HG02973 (cell line): ENCODE data around the gene TIMP2.
A peak's percentile ranks its signal among the peaks of the same experiment; 100 is the strongest.

Source experiments
- ATAC-seq: cut with Tn5 transposase; IDR thresholded peaks from one replicate; pipeline ENCODE4 v1.9.1; 2021; ENCODE audit warnings: moderate library complexity; ENCODE audit not compliant: unreplicated experiment

The TIMP2 gene

DNA sequence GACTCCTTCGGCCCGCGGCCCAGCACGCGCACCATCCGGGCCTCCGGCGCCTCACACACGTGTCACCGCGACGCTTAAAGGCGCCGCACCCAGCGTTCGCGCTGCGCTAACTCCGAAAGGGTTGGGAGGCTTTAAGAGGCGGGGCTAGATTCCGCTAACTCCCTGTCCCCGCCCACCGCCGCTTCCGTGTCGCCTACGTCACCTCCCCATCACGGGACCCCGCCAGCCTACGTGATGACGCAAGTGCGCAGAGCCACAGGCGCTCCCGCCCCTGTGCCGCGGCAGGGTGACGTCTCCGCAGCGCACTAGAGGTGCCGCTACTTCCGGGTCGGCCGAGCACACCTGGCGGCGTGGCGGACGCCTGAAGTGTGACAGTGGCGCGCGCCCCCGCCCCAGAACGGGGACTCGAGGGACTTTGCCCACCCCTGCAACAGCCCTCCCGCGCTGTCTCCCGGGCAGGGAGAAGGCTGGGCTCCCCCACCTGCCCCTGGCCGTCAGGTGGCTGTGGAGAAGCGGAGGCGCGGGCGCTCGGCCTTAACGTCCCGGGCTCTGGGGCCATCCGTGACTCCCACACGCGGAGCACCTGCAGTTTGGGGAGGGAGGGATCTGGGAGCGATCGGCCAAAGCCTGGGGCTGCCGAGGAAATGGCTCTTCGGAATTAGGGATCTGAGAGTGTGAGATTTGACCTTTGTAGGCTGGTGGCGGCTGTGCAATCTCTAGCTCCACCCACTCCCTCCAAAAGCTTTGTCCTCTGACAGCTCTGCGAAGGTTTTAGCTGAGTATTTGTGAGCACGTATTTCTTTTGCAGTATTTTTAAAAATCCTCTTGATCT is 84.2 kb downstream of the TIMP2 start, which contains the start of gene USP36:
Gene USP36 (minus strand): TSS at position 35 of the 832 bp plus-strand sequence. CDS start 4,451 bp downstream, outside the sequence.
- peak; percentile 78 for ATAC-seq

DNA sequence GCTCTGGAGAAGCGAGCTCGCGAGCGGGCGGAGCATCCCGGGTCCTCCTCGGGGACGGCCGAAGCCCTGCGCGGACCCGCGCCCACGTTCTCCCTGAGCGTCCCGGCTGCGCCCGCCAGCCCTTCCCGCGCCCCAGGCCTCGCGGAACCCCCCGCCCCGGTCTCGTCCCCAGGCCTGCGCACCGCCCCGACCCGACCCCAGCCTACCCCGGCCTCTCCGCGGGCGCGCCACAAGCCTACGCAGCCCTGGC is 84.7 kb downstream of the TIMP2 start:
- ATAC-seq: peak; percentile 23

DNA sequence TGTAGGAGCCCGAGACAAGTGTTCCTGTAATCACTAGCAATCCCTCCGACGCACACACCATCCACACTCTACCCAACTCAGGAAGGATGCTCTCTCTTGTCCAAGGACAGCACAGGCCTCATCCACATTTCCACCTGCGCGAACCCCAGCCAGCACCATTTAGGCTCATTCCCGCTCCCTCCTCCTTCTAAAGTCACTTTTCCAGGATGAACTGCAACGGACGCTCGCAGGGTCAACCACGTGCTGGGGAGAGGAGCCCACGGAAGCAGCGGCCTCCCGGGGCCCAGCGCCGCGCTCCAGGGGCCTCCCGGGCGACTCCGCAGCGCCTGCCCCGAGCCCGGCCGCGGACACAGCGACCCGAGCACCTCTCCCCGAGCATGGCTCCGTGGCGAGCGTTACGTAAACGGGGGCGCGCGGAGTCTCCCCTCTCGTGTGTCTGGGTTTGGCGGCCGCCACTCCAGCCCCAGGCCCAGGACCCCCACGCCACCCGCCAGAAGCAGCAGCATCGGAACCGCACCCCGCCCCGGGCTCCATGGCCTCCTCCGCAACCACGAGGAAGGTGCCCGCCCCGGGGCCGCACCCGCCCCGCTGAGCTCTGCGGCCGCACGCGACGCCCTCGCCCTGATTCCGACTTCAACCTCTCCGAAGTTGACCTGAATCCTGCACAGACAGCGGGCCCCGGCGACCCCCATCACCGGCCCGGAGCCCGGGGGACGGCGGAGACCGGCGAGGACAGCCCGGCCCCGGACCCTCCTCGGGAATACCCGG is 85.2 kb downstream of the TIMP2 start:
- ATAC-seq: peak; percentile 15

DNA sequence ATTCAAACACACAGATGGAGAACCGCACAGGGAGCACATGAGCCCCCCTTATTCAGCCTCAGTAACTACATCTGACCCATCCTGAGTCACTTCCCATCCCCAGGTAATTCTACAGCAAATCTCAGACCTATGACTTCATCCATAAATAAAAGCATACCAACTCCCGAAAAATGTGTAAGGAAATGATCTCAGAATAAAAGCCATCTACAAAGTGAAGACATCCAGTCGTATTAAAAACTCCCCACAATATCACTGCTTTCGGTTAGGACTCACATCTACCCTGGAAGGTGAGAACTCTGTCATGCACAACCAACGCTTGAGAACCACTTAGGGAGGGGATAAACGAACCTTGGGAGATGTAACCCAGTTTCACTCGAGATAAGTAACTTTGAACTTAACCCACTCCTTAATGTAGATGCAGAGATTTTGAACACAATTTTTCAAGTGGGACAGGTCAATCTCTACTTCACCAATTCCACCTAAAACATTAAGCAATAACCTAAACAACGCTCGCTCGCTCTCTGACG is 85.9 kb downstream of the TIMP2 start:
- ATAC-seq: no peak

DNA sequence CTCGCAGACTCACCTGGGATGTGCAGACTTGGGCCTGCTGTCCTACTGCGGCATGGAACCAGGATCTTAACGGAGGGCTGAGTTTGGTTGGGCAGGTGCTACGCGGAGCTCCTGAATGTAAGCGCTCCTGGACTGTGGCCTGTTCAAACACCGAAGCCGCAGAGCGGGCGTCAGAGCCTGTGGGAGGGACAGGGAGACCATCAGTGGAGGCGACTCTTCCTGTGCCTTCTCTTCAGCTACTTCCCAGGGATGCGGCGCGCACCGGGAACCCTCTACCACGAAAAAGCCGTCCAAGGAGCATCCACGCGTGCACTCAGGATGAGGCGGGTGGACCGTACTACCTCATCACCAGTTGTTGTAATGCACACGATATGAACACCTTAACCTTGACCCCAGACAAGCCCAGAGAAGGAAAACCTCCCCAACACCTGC is 86.6 kb downstream of the TIMP2 start:
- ATAC-seq: no peak

DNA sequence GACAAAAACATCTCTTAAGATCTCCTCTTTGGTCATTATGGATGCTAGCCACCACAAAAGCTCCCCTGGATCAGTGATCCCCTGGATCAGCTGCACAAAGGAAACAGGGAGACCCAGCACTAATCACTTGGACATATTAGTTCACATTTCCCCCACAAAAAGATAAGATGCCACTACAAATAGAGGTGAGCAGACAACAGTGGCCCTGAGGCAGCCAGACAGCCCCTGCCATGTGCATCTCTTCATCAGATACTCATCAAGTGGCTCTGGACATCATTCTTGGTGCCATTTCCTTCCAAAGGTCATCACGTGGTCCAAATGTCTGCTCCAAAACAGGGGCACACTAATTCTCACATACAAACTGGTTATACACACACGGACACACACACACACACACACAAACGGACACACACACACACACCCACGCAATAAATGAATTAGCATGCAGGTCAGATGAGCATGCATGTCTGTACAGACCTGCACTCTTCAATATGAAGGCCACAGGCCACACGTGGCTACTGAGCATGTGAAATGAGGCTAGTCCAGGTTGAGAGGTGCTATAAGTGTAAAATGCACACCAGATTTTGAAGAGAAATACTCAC is 88.7 kb downstream of the TIMP2 start:
- ATAC-seq: no peak

DNA sequence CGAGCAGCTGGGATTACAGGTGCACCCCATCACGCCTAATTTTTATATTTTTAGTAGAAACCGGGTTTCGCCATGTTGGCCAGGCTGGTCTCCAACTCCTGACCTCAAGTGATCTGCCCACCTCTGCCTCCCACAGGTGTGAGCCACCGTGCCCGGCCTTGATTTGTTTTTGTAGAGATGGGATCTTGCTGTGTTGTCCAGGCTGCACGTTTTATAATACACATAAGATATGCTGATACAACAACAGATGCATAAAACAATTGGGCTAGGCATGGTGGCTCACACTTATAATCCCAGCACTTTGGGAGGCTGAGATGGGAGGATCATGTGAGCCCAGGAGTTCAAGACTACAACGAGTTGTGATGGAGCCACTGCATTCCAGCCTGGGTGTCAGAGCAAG is 90.6 kb downstream of the TIMP2 start:
- ATAC-seq: no peak

DNA sequence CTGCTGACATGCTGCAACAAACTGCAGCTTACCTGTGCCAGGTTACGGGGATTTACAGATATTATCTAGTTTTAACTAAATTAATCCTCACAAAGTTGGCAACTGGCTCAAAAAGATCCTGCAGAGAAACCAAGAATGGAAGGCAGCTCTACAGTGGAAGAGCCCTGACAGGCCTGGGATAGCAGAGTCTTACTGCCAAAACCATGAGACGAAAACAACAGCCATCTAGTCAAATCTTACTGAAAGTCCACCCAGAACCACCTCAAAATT is 92.7 kb downstream of the TIMP2 start:
- no peak for ATAC-seq

DNA sequence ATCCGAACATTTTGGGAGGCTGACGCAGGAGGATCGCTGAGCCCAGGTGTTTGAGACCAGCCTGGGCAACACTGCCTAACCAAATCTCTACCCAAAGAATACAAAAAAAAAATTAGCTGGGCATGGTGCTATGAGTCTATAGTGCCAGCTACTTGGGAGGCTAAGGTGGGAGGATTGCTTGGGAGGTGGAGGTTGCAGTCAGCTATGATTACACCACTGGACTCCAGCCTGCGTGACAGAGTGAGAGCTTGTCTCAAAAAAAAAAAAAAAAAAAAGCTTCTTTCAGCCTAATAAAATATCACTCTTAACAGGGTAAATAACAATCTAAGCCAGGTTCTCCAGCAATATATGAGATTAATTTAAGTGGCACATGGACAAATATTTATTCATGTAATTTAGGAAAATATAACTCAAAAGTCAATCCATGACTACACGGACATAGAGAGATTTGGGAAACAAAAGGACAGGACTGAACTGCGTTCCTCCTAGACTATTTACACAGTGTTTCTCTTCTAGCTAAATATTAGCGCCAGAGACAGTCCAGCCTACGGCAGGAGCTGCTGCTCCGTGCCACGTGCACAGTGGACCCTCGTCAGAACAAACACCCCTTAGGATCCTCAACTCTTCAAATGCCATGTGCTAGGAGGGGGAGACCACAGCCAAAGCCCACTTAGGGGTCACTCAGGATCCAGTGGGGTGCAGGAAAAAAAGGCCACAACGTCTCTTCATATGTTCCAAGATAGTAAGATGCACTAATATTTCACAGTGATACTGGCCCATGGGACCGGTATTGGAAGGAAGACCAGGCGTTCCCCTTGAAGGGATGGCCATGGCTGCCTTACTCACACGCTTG is 93.3 kb downstream of the TIMP2 start:
- ATAC-seq: no peak

DNA sequence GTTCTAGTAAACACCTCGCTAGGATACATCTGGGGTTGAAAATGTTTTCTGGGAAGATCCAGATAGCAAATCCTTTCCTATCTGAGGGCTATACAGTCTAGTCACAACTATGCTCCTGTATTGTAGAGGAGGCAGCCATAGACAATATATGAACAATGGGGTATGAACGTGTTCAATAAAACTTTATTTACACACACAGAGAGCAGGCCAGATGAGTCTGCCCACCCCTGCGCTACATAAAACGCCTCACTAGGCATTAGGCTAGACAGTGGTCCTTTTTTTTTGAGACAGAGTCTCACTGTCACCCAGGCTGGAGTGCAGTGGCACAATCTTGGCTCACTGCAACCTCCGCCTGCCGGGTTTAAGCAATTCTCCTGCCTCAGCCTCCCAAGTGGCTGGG is 95.7 kb downstream of the TIMP2 start:
- no peak for ATAC-seq

DNA sequence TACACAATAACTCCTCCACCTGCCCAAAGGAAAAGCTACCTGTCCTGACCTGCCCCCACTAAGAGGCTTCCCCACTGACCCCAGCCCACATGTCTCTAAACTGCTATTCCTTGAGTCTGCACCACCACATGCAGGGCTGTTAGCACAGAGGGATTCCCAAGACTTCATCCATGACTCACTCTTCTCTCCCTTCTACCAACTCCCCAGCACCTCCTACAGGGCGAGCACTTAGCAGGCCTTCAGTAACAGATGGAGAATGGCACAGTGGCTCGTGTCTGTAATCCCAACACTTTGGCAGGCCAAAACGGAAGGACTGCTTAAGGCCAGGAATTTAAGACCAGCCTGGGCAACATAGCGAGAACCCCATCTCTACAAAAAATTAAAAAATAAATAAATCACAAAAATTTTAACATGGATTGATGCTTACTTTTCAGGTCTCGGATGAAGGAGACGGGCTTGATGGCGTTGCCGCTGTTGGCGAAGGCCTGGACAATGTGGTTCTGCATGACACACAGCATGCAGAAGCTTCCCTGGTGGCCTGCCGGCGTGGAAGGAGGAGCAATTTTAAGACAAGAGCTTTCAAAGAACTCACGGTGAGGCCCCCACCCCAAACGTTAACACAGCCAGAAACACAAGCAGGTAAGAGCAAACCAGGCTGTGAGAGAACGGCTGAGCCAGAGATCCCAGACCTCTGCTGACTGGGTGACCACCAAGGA is 96.6 kb downstream of the TIMP2 start:
- no peak for ATAC-seq

DNA sequence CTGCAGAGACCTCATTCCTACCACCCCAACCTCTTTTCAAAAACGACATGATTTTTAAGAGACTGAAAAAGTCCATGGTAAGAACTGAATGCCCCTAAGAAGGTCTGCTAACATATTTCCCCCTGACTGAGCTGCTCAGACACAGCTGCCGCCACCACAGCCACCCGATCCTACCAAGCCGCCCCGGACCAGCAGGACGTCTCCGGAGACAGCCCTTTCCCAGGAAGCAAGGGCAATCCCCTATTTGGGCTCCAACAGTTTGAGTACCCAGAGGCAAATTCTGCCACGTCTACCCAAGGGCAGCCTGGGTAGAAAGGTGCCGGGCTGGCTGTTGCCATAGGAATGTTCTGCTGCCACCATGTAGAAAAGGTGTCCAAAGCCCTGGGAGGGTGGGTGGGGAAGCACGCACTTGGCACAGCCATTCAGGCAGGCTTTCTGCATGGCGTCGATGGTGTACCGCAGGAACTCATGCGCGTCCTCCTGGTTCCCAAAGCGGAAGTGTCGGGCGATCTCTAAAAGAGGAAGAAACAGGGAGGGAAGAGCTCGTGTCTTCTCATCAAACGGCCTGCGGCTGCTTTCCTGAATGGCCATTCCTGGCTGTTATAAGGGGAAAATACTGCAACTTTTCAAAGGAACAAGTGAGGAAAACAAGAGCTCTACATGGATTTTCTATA is 98.2 kb downstream of the TIMP2 start:
- ATAC-seq: no peak

DNA sequence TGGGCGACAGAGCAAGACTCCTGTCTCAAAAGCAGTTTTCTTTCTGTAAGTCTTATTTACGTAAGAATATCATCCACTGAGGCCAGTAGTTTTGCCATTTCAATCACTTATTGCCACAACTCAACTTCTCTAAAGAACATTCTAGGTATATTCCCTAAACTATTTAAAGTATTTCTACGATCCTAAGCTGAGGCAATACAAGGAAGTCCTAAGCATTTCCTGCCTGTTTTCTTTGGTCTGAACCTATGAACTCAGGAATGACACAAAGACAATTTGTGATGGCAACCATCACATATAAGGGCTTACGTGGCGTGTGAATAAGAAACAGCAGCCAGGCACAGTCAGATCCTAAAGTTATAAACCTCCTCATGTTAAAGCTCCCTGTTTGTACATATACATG is 98.8 kb downstream of the TIMP2 start:
- ATAC-seq: no peak

DNA sequence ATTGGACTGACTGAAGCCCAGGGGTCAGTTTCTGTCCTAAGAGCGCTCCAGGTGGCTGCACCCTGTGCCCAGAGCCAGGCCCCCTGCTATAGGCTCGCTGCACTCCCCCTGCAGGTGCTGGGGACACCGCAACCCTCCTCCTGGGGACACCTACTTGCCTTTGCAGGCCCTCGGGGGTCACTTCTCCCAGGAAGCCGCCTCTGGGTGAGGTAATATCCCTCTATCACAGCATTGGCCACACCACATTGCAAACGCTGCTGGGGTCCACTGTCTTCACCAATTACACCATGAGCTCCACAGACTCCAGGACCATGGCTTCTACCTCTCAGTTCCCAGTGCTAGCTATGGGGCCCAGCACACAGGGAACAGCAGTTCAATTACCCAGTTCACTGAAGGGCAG is 99.5 kb downstream of the TIMP2 start:
- no peak for ATAC-seq

DNA sequence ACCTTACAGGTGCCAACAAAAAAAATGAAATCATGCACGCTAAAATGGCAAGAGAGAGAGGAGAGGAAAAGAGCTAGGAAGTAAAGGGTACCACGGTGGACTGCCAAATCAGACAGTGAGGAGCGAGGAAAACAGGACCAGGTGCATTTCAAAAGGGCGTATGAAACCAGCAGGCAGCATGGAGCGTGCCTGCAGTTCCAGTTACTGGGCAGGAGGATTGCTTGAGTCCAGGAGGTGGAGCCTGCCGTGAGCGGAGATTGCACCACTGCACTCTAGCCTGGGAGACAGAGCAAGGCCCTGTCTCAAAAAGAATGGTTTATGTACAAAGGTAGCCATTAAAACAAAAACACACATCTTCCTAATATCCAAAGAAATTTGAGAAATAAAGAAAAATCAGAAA is 100.9 kb downstream of the TIMP2 start:
- ATAC-seq: no peak

DNA sequence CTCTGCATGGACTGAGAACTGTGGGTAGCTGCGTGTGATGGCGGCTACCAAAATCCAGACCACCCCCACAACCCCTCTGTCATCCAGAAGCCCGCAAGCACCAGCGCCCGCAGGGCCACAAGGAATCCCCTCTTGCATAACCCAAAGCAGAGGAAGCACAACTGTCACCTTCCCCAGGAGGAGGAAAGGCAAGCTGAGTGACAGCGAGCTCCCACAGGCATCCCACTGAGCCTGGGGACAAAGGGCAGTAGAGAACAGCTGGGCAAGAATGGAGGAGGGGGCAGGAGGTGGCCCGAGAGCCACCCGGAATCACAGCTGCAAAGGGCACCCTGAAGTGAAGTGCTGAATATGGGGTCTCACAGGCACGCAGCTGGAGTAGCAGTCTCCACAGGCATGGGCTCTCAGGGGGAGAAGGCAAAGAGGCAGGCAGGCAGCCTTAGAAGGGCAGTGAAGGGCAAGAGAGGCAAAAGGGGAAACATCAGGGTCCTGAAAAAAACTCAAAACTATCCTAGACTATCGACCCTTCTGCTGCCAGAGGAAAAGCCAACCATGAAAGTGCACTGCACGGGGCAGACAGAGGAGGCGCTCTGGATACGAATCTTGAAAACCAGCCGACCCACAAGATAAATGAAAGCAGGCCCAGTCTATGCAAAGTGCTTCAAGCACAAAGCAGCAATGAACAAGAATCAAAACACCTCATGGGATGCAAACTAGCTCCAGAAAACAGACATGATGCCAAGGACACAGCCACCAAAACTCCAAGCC is 101.7 kb downstream of the TIMP2 start:
- no peak for ATAC-seq

DNA sequence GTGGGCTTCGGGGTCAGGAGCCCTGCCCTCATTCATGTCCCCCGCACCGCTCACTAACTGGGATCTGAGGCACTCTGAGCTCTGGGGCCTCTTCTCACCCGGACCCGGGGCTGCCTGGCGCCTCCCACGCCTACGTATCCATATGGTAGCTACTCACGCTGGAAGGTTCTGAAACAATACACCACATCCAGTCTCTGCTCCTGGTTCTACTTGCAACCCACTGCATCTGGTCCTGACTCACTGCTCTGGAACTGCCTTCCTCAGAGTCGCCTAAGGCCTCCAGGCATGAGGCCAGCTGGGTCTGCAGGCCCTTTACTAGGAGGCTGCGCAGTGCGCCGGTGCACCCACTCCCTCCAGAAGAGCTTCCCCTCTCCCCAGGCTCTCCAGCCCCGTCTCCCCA is 102.6 kb downstream of the TIMP2 start:
- ATAC-seq: no peak

DNA sequence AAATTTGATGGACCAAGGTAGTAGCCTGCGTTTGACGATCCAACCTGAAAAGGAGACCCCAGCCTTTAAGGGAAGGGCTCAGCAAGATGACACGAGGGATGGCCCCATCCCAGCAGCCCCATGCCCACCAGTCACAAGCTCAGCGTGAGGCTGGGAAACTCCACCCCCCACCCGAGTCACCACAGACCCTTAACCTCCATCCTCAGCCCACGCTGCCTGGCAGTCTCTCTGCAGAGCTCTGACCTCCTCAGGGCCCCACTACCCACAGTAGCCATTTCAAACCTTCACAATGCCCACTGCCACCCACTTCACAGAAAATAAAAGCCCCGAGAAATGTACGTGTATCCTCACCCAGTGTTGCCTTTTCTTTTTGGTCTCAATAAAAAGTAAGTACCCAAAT is 103.2 kb downstream of the TIMP2 start:
- no peak for ATAC-seq

DNA sequence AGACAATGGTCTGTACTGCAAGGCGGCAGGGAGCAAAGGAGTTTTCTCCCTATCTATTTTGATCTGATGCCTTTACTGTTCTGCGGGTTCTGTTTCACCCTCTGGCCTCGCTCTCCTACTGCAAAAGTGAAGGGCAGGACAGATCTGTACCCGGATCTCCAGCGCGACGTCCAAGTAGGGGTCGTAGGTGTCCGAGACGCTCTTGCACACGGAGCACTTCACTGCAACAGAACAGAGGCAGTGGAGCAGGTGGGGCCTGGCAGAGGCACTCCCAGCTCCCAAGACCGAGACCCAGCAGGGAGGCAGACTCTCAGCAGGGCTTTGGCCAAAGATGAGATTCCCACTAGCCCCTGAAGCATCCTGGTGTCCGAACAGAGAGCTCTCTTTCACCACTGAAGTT is 104.3 kb downstream of the TIMP2 start:
- ATAC-seq: no peak
